K562 (cell line): ENCODE measurements around the gene ATG4C. TPM values are rescaled to one million over a fixed set of nuclear protein-coding genes. Genes with fewer than 3 reads are reported as not detected.

Experiments
- ATAC-seq: fragments of 200-7000 bp; cut with Tn5 transposase; 3 replicates; pipeline ENCODE4 v1.9.1; 2020; ENCODE audit warnings: moderate library complexity
- BruUV-seq: library from RNA; stranded (reverse); fragments of 400-500 nt; replicated peaks from 2 replicates; lab custom pipeline; 2021; lab: Mats Ljungman, UMichigan
- CTCF ChIA-PET: fragments of 300-600 bp; formaldehyde crosslinking; extraction: SDS; loops from one replicate; lab custom pipeline; 2021; ENCODE audit warnings: low intra/inter-chr PET ratio; lab: Yijun Ruan, JAX
- POLR2A ChIA-PET: fragments of 300-600, 350-650 bp; sonication (Branson Sonifier 250); formaldehyde crosslinking; extraction: SDS; loops from one replicate; lab custom pipeline; 2021; ENCODE audit warnings: antibody characterized with exemption, inconsistent platforms; lab: Yijun Ruan, JAX
- DNase-seq, 4 experiments: peaks; one replicate each; pipeline versions ENCODE4 v3.0.0 to v3.0.0-alpha.2; 2011 to 2018; ENCODE audit warnings: low spot score in 3 of 4, mixed read lengths in 3 of 4; ENCODE audit errors: extremely low read depth in 1 of 4
- FAIRE-seq: peaks from 2 replicates; lab custom pipeline; 2011; peaks lifted over from hg19 to GRCh38; lab: Jason Lieb, UNC
- H2AFZ ChIP-seq: 2 replicates; pipeline ENCODE4 v1.6.0; 2011; ENCODE audit warnings: low read depth, low read length, control low read depth, inconsistent platforms
- H3K27ac ChIP-seq: fragments of 200-600 bp; 3 replicates; pipeline ENCODE4 v1.8.0; 2011; ENCODE audit warnings: low read depth, mild to moderate bottlenecking, control low read depth, inconsistent platforms, low read length, moderate library complexity, mixed read lengths; ENCODE audit errors: extremely low read depth
- H3K27me3 ChIP-seq, 2 experiments: fragments of 300-600 bp in 1 of 2; 2 replicates in 1 of 2; 3 replicates in 1 of 2; pipeline versions ENCODE4 v1.6.0 to v1.8.0; 2011; ENCODE audit warnings: inconsistent platforms in 2 of 2, low read length in 2 of 2, mild to moderate bottlenecking in 1 of 2, mixed read lengths in 1 of 2, moderate library complexity in 1 of 2; ENCODE audit not compliant: control insufficient read depth in 2 of 2, insufficient read depth in 2 of 2
- H3K36me3 ChIP-seq: fragments of 300-600 bp; 3 replicates; pipeline ENCODE4 v1.8.0; 2011; ENCODE audit warnings: mild to moderate bottlenecking, low read length, inconsistent platforms; ENCODE audit not compliant: control insufficient read depth, insufficient read depth
- H3K4me1 ChIP-seq, 2 experiments: fragments of 200-600 bp in 1 of 2; replicated peaks in 1 of 2; 2 replicates in 1 of 2; 3 replicates in 1 of 2; pipeline versions ENCODE4 v1.5.1 to v1.8.0; 2011; ENCODE audit warnings: inconsistent platforms in 2 of 2, low read length in 2 of 2, mild to moderate bottlenecking in 1 of 2, mixed read lengths in 1 of 2, moderate library complexity in 1 of 2; ENCODE audit not compliant: control insufficient read depth in 2 of 2, insufficient read depth in 2 of 2
- H3K4me2 ChIP-seq: 2 replicates; pipeline ENCODE4 v1.6.1; 2011; ENCODE audit warnings: low read length, control low read depth, inconsistent platforms, mixed read lengths; ENCODE audit not compliant: insufficient read depth
- H3K4me3 ChIP-seq: fragments of 200-600 bp; sonication (generic), shearing (Covaris generic); 2 replicates; pipeline ENCODE4 v1.5.1; 2016; ENCODE audit warnings: control low read depth, inconsistent platforms
- H3K79me2 ChIP-seq: fragments of 200-600 bp; 3 replicates; pipeline ENCODE4 v1.8.0; 2011; ENCODE audit warnings: low read length, inconsistent platforms; ENCODE audit not compliant: control insufficient read depth, insufficient read depth
- H3K9ac ChIP-seq, 2 experiments: 2 replicates each; pipeline versions ENCODE4 v1.6.0 to v1.6.1; 2011; ENCODE audit warnings: low read depth in 2 of 2, low read length in 2 of 2, control low read depth in 1 of 2, inconsistent platforms in 1 of 2, mild to moderate bottlenecking in 1 of 2, mixed read lengths in 1 of 2; ENCODE audit not compliant: insufficient read depth in 1 of 2
- H3K9me1 ChIP-seq: one replicate; pipeline ENCODE4 v1.6.0; 2011; ENCODE audit warnings: inconsistent platforms, mild to moderate bottlenecking, low read length, moderate library complexity; ENCODE audit not compliant: control insufficient read depth, insufficient read depth
- H3K9me3 ChIP-seq: replicated peaks from 2 replicates; pipeline ENCODE4 v1.5.1; 2011; ENCODE audit warnings: low read depth, low read length, inconsistent platforms; ENCODE audit not compliant: control insufficient read depth, insufficient read depth
- H4K20me1 ChIP-seq: replicated peaks from 2 replicates; pipeline ENCODE4 v1.6.1; 2011; ENCODE audit warnings: low read length, inconsistent platforms, mixed read lengths; ENCODE audit not compliant: control insufficient read depth, insufficient read depth
- ETV6 ChIP-seq, 3 experiments: fragments of 150-350 bp in 1 of 3; sonication (generic) in 1 of 3; formaldehyde crosslinking in 1 of 3; IDR thresholded peaks; 2 replicates each; pipeline versions ENCODE4 v1.6.1 to v1.8.0; 2014 to 2022; ENCODE audit warnings: borderline replicate concordance in 2 of 3, low read depth in 2 of 3, antibody characterized with exemption in 1 of 3, low read length in 1 of 3, mild to moderate bottlenecking in 1 of 3, missing genetic modification reagents in 1 of 3
- EZH2 ChIP-seq: IDR thresholded peaks from 2 replicates; pipeline ENCODE4 v1.6.1; 2012; ENCODE audit warnings: low read depth, mild to moderate bottlenecking, inconsistent platforms, low read length, borderline replicate concordance
- FOXJ3 ChIP-seq: sonication (generic); formaldehyde crosslinking; IDR thresholded peaks from 2 replicates; pipeline ENCODE4 v1.4.0; 2020; ENCODE audit warnings: mild to moderate bottlenecking, missing genetic modification reagents
- HDGF ChIP-seq: fragments of 450-650 bp; IDR thresholded peaks from 2 replicates; pipeline ENCODE4 v1.6.1; 2016
- HNRNPUL1 ChIP-seq: fragments of 200-400 bp; formaldehyde crosslinking; IDR thresholded peaks from 2 replicates; pipeline ENCODE4 v1.6.1; 2017; ENCODE audit warnings: low read length
- HOXB6 ChIP-seq: fragments of 250-450 bp; sonication (Bioruptor Pico); IDR thresholded peaks from 2 replicates; pipeline ENCODE4 v1.5.1; 2022; ENCODE audit warnings: mild to moderate bottlenecking, borderline replicate concordance
- KHSRP ChIP-seq: fragments of 450-650 bp; IDR thresholded peaks from 2 replicates; pipeline ENCODE4 v1.6.1; 2017
- NFIX ChIP-seq: fragments of 250-450 bp; sonication (Bioruptor Pico); IDR thresholded peaks from 2 replicates; pipeline ENCODE4 v1.4.0; 2020; ENCODE audit warnings: low read depth, mild to moderate bottlenecking, moderate library complexity
- NR3C1 ChIP-seq: sonication (generic); formaldehyde crosslinking; IDR thresholded peaks from 2 replicates; pipeline ENCODE4 v1.8.1; 2022; ENCODE audit warnings: missing genetic modification reagents
- POLR3A ChIP-seq: IDR thresholded peaks from 2 replicates; pipeline ENCODE4 v1.6.1; 2011; ENCODE audit warnings: borderline replicate concordance, mild to moderate bottlenecking, moderate library complexity; ENCODE audit not compliant: insufficient read length, insufficient read depth; ENCODE audit errors: extremely low read depth
- PRPF4 ChIP-seq: fragments of 200-400 bp; formaldehyde crosslinking; IDR thresholded peaks from one replicate; pipeline ENCODE4 v1.6.1; 2017; ENCODE audit warnings: low read length, low read depth, mild to moderate bottlenecking; ENCODE audit not compliant: insufficient read depth, poor library complexity, severe bottlenecking
- RBM25 ChIP-seq: fragments of 200-400 bp; formaldehyde crosslinking; IDR thresholded peaks from 2 replicates; pipeline ENCODE4 v1.6.1; 2018; ENCODE audit warnings: low read length, low read depth, moderate library complexity; ENCODE audit not compliant: severe bottlenecking
- RFX7 ChIP-seq: fragments of 250-450 bp; sonication (Bioruptor Pico); IDR thresholded peaks from 2 replicates; pipeline ENCODE4 v1.5.1; 2021; ENCODE audit warnings: mild to moderate bottlenecking
- RNF219 ChIP-seq: fragments of 250-450 bp; sonication (Bioruptor Pico); IDR thresholded peaks from 2 replicates; pipeline ENCODE4 v1.5.0; 2022; ENCODE audit warnings: mild to moderate bottlenecking
- SNIP1 ChIP-seq: fragments of 450-650 bp; IDR thresholded peaks from 2 replicates; pipeline ENCODE4 v1.7.1; 2017; ENCODE audit warnings: low read depth, mild to moderate bottlenecking
- ZNF717 ChIP-seq: fragments of 250-450 bp; sonication (Bioruptor Pico); IDR thresholded peaks from 2 replicates; pipeline ENCODE4 v1.5.0; 2021
- WGBS: fragments of 100-300 bp; shearing (Covaris generic); methylation state at CpG from one replicate; pipeline ENCODE4 v1.1.6; 2016; ENCODE audit warnings: low coverage, mixed read lengths; ENCODE audit not compliant: insufficient coverage; ENCODE audit errors: missing lambda C conversion rate; 5-methylcytosine and 5-hydroxymethylcytosine counted together
- in situ Hi-C: fragments of 300-500 bp; cut with MboI; formaldehyde crosslinking; loops from 4 replicates; pipeline ENCODE4 v1.15.0; 2018; ENCODE audit warnings: inconsistent platforms, mixed read lengths
- intact Hi-C: fragments of 100-400 bp; cut with micrococcal nuclease; formaldehyde crosslinking; loops from 2 replicates; pipeline ENCODE4 v1.14.2; 2022
- polyA plus RNA-seq, 8 experiments: library from polyadenylated mRNA; depleted of rRNA in 4 of 8; stranded (reverse) in 5 of 8; unstranded in 3 of 8; fragments of >200 nt; fragmentation: Nextera tagmentation in 2 of 8; fragmentation: Illumina TruSeq in 1 of 8; extraction: Ambion mirVana in 2 of 8; extraction: Trizol in 1 of 8; gene quantifications; 2 replicates each; pipeline versions ENCODE4 v1.2.1 to v1.2.3, GENCODE V29; 2011 to 2014; ENCODE audit warnings: inconsistent platforms in 1 of 8, missing spikeins in 1 of 8
- total RNA-seq, 7 experiments: library from RNA; depleted of rRNA in 6 of 7; stranded (reverse); fragments of >200 nt in 6 of 7; fragmentation: Illumina TruSeq in 2 of 7; extraction: Trizol in 2 of 7; gene quantifications; 2 replicates each; pipeline versions ENCODE4 v1.2.1 to v1.2.3, GENCODE V29; 2011 to 2021; ENCODE audit warnings: low replicate concordance in 1 of 7
- TF ChIP-seq, protein P1 (sequence below): fragments of 150-350 bp; IDR thresholded peaks from 2 replicates; pipeline ENCODE4 v1.6.1; 2014; ENCODE audit warnings: low read depth, mild to moderate bottlenecking, low read length, borderline replicate concordance
- TF ChIP-seq, protein P2 (sequence below): sonication (generic); formaldehyde crosslinking; IDR thresholded peaks from 2 replicates; pipeline ENCODE4 v1.8.0; 2022; ENCODE audit warnings: missing genetic modification reagents, mild to moderate bottlenecking, borderline replicate concordance

Gene ATG4C
- total and polyA plus RNA-seq, 9 of the 15 experiments (the other 6 are each of a cell fraction or from before 2014, with no cell fraction given), result 7.6 to 35.8 (median 16.1) TPM

GRCh38 chr1:62879962-62880361, 96.0 kb downstream of the ATG4C start:
- no peak for FAIRE-seq
- ATAC-seq, result no peak
- Histone ChIP-seq H3K36me3 (no peaks in the 10 kb centered on the region), H3K4me3 (no peak overlapping the region), H3K79me2 (no peaks in the 10 kb centered on the region), H3K9ac (no peak overlapping the region), H3K9me1 (no peaks in the 10 kb centered on the region), H3K27ac (no peak overlapping the region), H4K20me1 (no peaks in the 10 kb centered on the region), H3K27me3 (peaks cover 0 to 5% of the 10 kb centered on the region in 2 experiments; a peak in 2 of 5 replicates), H2AFZ (no peak overlapping the region), H3K4me1 (no peaks in the 10 kb centered on the region), H3K4me2 (no peak overlapping the region), H3K9me3 (no peaks in the 10 kb centered on the region)
- no peak for TF ChIP-seq NFIX
- TF ChIP-seq HNRNPUL1, result no peak
- TF ChIP-seq RNF219 (CRISPR knock-in tag), result no peak
- TF ChIP-seq FOXJ3 (CRISPR knock-in tag), result no peak
- TF ChIP-seq, protein P1, sequence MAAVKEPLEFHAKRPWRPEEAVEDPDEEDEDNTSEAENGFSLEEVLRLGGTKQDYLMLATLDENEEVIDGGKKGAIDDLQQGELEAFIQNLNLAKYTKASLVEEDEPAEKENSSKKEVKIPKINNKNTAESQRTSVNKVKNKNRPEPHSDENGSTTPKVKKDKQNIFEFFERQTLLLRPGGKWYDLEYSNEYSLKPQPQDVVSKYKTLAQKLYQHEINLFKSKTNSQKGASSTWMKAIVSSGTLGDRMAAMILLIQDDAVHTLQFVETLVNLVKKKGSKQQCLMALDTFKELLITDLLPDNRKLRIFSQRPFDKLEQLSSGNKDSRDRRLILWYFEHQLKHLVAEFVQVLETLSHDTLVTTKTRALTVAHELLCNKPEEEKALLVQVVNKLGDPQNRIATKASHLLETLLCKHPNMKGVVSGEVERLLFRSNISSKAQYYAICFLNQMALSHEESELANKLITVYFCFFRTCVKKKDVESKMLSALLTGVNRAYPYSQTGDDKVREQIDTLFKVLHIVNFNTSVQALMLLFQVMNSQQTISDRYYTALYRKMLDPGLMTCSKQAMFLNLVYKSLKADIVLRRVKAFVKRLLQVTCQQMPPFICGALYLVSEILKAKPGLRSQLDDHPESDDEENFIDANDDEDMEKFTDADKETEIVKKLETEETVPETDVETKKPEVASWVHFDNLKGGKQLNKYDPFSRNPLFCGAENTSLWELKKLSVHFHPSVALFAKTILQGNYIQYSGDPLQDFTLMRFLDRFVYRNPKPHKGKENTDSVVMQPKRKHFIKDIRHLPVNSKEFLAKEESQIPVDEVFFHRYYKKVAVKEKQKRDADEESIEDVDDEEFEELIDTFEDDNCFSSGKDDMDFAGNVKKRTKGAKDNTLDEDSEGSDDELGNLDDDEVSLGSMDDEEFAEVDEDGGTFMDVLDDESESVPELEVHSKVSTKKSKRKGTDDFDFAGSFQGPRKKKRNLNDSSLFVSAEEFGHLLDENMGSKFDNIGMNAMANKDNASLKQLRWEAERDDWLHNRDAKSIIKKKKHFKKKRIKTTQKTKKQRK, result no peak
- TF ChIP-seq SNIP1, result no peak
- TF ChIP-seq POLR3A, result no peak
- no peak for TF ChIP-seq PRPF4
- TF ChIP-seq HDGF, result no peak
- no peak for TF ChIP-seq ZNF717
- no peak for TF ChIP-seq EZH2
- no peak for TF ChIP-seq ETV6 (IDR thresholded peaks at IDR 0.05; ENCODE audit: borderline replicate concordance in 1 of 2, low read depth in 2 of 2, low read length in 1 of 2)
- TF ChIP-seq ETV6 (CRISPR knock-in tag; IDR thresholded peaks at IDR 0.05; ENCODE audit: borderline replicate concordance), result no peak
- TF ChIP-seq RFX7, result no peak
- TF ChIP-seq NR3C1, result no peak
- no peak for TF ChIP-seq KHSRP
- no peak for TF ChIP-seq HOXB6
- no peak for TF ChIP-seq RBM25
- TF ChIP-seq, protein P2, sequence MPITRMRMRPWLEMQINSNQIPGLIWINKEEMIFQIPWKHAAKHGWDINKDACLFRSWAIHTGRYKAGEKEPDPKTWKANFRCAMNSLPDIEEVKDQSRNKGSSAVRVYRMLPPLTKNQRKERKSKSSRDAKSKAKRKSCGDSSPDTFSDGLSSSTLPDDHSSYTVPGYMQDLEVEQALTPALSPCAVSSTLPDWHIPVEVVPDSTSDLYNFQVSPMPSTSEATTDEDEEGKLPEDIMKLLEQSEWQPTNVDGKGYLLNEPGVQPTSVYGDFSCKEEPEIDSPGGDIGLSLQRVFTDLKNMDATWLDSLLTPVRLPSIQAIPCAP, result no peak
- in situ Hi-C loops (no loop called here), intact Hi-C loops (no loop called here)
- ChIA-PET CTCF (no interaction called here), POLR2A (interaction anchor here (0.7 kb wide), 1 partner anchor 97 kb away, joined by 3 read pairs; no protein-coding TSS in a partner anchor)
- BruUV-seq, result no TSS peak
- DNase-seq, result no peak
- 0% methylated on average over 1 of the region's 1 CpG for WGBS
